ENCODE results near the gene FOXJ1.

Gene FOXJ1

GRCh38 chr17:76111956-76112355, 29.1 kb downstream of the FOXJ1 start:
- Histone ChIP-seq H3K27me3 (replicated peaks; ENCODE audit: control insufficient read depth, insufficient read depth, low read length) (no peaks in the 10 kb centered on the region), H3K4me3 (replicated peaks; ENCODE audit: low read depth, low read length) (no peak overlapping the region), H3K36me3 (ENCODE audit: control insufficient read depth, insufficient read depth, low read length) (no peaks in the 10 kb centered on the region)
- DNase-seq (ENCODE audit: extremely low read depth, insufficient read length): no peak
- TF ChIP-seq CTCF (IDR thresholded peaks at IDR 0.05; ENCODE audit: insufficient read depth, low read length, poor library complexity, severe bottlenecking): no peak

GRCh38 chr17:76107509-76107908, 33.5 kb downstream of the FOXJ1 start:
- no peaks in the 10 kb centered on the region for H3K36me3 ChIP-seq (ENCODE audit: control insufficient read depth, insufficient read depth, low read length)
- no peaks in the 10 kb centered on the region for H3K27me3 ChIP-seq (replicated peaks; ENCODE audit: control insufficient read depth, insufficient read depth, low read length)
- H3K4me3 ChIP-seq (replicated peaks; ENCODE audit: low read depth, low read length): no peak overlapping the region
- TF ChIP-seq CTCF (IDR thresholded peaks at IDR 0.05; ENCODE audit: insufficient read depth, low read length, poor library complexity, severe bottlenecking): peak; percentile 21
- no peak for DNase-seq (ENCODE audit: extremely low read depth, insufficient read length)

- H3K36me3 ChIP-seq (ENCODE audit: control insufficient read depth, insufficient read depth, low read length): no peaks in the 10 kb centered on the region
- no peak overlapping the region for H3K4me3 ChIP-seq (replicated peaks; ENCODE audit: low read depth, low read length)
- TF ChIP-seq CTCF (IDR thresholded peaks at IDR 0.05; ENCODE audit: insufficient read depth, low read length, poor library complexity, severe bottlenecking): no peak
- H3K27me3 ChIP-seq (replicated peaks; ENCODE audit: control insufficient read depth, insufficient read depth, low read length): no peaks in the 10 kb centered on the region
- no peak for DNase-seq (ENCODE audit: extremely low read depth, insufficient read length)
Observed at GRCh38 chr17:76106703-76107102, 34.3 kb downstream of the FOXJ1 start.

GRCh38 chr17:76104896-76105231, 36.2 kb downstream of the FOXJ1 start:
- H3K4me3 ChIP-seq (replicated peaks; ENCODE audit: low read depth, low read length): no peak overlapping the region
- DNase-seq (ENCODE audit: extremely low read depth, insufficient read length): no peak

GRCh38 chr17:76104140-76104895, 36.7 kb downstream of the FOXJ1 start:
- H3K36me3 ChIP-seq (ENCODE audit: control insufficient read depth, insufficient read depth, low read length): peaks cover 8% of the 10 kb centered on the region
- no peak for TF ChIP-seq CTCF (IDR thresholded peaks at IDR 0.05; ENCODE audit: insufficient read depth, low read length, poor library complexity, severe bottlenecking)
- H3K4me3 ChIP-seq (replicated peaks; ENCODE audit: low read depth, low read length): peak overlapping the region; percentile 74
- H3K27me3 ChIP-seq (replicated peaks; ENCODE audit: control insufficient read depth, insufficient read depth, low read length): no peaks in the 10 kb centered on the region
- DNase-seq (ENCODE audit: extremely low read depth, insufficient read length): no peak

More at GRCh38 chr17:76104896-76105231, 36.2 kb downstream of the FOXJ1 start:
- Histone ChIP-seq H3K36me3 (ENCODE audit: control insufficient read depth, insufficient read depth, low read length) (peaks cover 5% of the 10 kb centered on the region), H3K27me3 (replicated peaks; ENCODE audit: control insufficient read depth, insufficient read depth, low read length) (no peaks in the 10 kb centered on the region)
- no peak for TF ChIP-seq CTCF (IDR thresholded peaks at IDR 0.05; ENCODE audit: insufficient read depth, low read length, poor library complexity, severe bottlenecking)
